Stimulated activated CD4-positive, alpha-beta T cell treated with anti-CD3 and anti-CD28 coated beads, Interleukin-1b, Interleukin-23, amount 100 ng/mL, for 4 hours (primary cell): ENCODE results near the gene SETD4.

Experiments used
- DNase-seq, 2 donors: peaks; one replicate each; pipeline ENCODE4 v3.0.0-alpha.2; 2020; ENCODE audit warnings: low read depth in 2 of 2

The SETD4 gene

GRCh38 chr21:36047139-36047538 is 13.2 kb downstream of the SETD4 start:
- no peak for DNase-seq

- no peak for DNase-seq
Measured at GRCh38 chr21:36045993-36046392, 14.3 kb downstream of the SETD4 start.

- no peak for DNase-seq
Measured at GRCh38 chr21:36044056-36044455, 16.3 kb downstream of the SETD4 start.

- no peak for DNase-seq
Measured at GRCh38 chr21:36041910-36042309, 18.4 kb downstream of the SETD4 start.

- no peak for DNase-seq
Measured at GRCh38 chr21:36040389-36040788, 19.9 kb downstream of the SETD4 start.

GRCh38 chr21:36039861-36040260 is 20.5 kb downstream of the SETD4 start:
- DNase-seq: no peak

GRCh38 chr21:36038701-36039497 is 21.4 kb downstream of the SETD4 start:
- no peak for DNase-seq

- DNase-seq: no peak
Measured at GRCh38 chr21:36035381-36035791, 24.9 kb downstream of the SETD4 start.

- no peak for DNase-seq
Measured at GRCh38 chr21:36034211-36034913, 26.0 kb downstream of the SETD4 start.

GRCh38 chr21:36032647-36033406 is 27.5 kb downstream of the SETD4 start:
- no peak for DNase-seq

- no peak for DNase-seq
Measured at GRCh38 chr21:36030581-36031189, 29.6 kb downstream of the SETD4 start.

GRCh38 chr21:36029309-36029708 is 31.0 kb downstream of the SETD4 start:
- no peak for DNase-seq

- peak; percentile 34 to 52 for DNase-seq
Measured at GRCh38 chr21:36028127-36029069, 31.9 kb downstream of the SETD4 start.

- no peak for DNase-seq
Measured at GRCh38 chr21:36027347-36027746, 33.0 kb downstream of the SETD4 start.

GRCh38 chr21:36024782-36025181 is 35.5 kb downstream of the SETD4 start:
- DNase-seq: no peak

- no peak for DNase-seq
Measured at GRCh38 chr21:36023092-36023480, 37.2 kb downstream of the SETD4 start.

- no peak for DNase-seq
Measured at GRCh38 chr21:36022427-36023091, 37.8 kb downstream of the SETD4 start.

- DNase-seq: no peak
Measured at GRCh38 chr21:36021251-36021837, 39.0 kb downstream of the SETD4 start.

GRCh38 chr21:36015045-36015444 is 45.3 kb downstream of the SETD4 start:
- DNase-seq: no peak

GRCh38 chr21:36010801-36011200 is 49.5 kb downstream of the SETD4 start:
- DNase-seq: no peak
